HG03045 (cell line): ENCODE measurements around the gene FAM209A.
"Not testable (repeated sequence)": the region's sequence is repeated elsewhere in the genome, so short reads cannot be mapped to it uniquely, and the experiment has no call there.

Experiments
- ATAC-seq: cut with Tn5 transposase; IDR thresholded peaks from one replicate; pipeline ENCODE4 v1.9.1; 2021; ENCODE audit warnings: mild to moderate bottlenecking, moderate library complexity; ENCODE audit not compliant: unreplicated experiment

FAM209A gene, protein sequence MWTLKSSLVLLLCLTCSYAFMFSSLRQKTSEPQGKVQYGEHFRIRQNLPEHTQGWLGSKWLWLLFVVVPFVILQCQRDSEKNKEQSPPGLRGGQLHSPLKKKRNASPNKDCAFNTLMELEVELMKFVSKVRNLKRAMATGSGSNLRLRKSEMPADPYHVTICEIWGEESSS

DNA sequence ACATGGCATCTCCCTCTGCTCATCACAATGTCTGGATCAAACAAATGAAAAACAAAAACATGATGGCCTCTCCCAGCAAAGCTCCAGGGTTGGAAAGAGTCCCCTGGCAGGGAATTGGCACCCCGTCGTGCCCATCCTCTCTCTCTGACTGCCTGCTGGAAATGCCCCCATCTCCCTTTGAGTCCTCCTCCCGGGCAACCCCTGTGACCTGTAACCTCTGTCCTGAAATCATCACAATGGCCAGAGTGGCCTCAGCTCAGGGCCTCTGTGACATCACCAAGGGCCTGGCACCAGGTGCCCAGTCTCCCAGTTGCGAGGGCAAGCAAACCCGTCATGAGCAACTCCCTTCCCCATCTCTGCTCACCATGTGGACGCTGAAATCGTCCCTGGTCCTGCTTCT lies at the start of gene FAM209A:
Gene FAM209A (plus strand): TSS at position 301 of the 400 bp plus-strand sequence. CDS start 65 bp downstream, at position 366.
- ATAC-seq: not testable (repeated sequence)

DNA sequence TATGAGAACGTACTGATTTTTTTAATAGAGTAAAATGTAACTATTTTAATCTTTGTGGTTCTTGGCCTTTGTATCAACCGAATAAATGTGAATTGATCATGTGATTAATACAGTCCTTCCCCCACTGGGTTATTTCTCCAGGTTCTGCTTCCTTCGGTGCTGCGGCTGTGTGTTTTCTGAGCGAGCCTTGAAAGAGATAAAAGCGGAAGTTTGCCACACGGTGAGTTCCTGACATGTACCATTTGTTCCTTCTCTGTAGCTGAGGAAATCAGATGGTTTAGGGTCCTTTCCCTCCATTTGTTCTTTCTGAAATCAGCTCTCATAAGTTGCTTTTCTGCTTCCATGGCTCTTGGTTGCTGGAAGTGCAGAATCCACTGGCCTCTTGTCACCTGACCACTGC lies 40.6 kb upstream of the FAM209A start:
- no peak for ATAC-seq

GRCh38 chr20:56487216-56487615 lies 37.3 kb upstream of the FAM209A start:
- ATAC-seq: no peak

- no peak for ATAC-seq
Observed at GRCh38 chr20:56488566-56488965, 36.0 kb upstream of the FAM209A start.

- no peak for ATAC-seq
Observed at GRCh38 chr20:56501116-56501515, 23.4 kb upstream of the FAM209A start.

GRCh38 chr20:56503916-56504315 lies 20.6 kb upstream of the FAM209A start:
- ATAC-seq: no peak

DNA sequence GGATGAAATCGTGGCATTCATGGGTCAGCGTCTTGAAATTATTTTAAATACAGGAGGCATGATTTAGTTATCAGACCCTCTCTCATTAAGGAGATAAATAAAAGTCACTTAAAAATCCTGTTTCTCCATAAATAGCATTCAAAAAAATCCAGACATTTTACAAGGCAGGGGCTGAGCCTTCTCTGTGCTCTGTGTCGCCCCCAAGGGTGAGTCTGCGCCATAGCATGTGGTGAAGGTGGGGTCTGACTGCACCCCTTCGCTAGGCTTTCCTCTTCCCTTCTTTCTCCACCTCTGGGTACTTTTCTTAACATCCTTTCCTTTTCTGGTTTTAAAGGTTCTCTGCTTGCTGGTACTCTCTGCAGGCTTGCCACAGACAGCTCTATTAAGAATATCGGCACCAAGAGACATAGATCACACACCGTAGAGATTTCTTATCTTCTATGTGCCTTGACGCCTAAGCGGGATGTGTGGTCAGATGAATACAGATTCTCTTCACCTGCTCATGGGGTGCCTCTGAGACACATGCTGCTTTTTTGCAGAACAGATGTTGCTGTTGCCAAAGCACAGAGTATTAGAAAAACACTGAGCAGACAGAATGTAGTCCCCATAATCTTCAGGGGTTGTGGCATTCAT lies 20.1 kb upstream of the FAM209A start:
- no peak for ATAC-seq

GRCh38 chr20:56506103-56506502 lies 18.4 kb upstream of the FAM209A start:
- ATAC-seq: no peak

GRCh38 chr20:56511926-56512325 lies 12.6 kb upstream of the FAM209A start:
- ATAC-seq: no peak

DNA sequence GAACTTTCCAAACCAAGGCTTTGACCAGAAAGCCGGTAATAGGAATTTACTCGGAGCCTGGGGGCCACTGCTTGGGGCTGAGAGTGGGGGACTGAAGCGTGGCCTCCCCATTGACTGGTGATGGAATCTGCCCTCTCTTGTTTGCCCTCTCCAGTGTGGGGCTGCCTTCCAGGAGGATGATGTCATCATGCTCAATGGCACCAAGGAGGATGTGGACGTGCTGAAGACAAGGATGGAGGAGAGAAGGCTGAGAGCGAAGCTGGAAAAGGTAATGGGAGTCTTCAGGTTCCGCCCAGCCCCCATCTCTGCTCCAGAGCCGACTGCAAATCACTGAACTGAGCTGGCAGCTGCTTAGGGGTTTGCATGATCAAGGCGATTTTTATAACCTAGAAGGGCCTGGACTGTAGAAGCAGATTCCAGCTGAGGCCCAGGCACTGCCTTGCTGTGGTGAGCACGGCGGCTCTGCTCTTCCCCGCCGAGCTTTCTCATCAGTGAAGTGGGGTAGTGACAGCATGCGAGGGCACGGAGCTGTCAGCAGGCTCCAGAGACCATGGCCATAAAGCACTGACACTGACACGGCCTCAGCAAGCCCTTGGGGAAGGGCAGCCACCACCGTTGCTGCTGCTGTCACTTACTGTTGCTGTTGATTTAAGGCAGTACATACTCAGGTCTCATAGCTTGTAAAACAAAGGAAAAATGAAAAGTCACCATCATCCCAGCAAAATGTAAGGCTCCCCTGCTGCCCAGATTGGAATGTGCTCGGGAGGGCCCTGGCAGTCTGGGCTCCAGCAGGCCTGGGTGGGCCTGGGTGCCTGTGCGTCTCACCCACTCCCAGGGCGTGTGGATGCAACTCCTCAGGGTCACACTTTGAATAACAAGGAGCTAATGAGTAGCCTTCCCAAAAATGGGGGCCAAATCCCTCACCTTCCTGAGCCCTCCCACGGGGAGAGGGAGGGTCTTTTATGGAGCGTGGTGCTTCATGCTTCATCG lies 11.1 kb upstream of the FAM209A start:
- no peak for ATAC-seq

DNA sequence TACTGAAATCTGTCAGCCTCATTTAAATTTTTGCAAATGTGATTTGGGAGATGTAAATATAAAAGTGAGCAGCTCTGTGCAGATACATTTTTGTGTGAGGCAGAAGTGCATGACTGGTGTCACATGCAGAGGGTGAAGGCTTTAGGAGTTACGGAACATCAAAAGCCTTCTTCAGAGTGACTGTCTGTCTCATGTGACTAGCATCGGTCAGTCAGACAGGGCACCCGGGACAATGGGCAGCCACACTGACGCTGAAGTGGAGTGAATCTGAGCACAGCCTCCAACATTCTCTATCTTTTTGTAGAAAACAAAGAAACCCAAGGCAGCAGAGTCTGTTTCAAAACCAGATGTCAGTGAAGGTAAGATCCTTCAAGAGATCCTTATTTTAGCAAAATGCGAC lies 7.9 kb upstream of the FAM209A start:
- ATAC-seq: no peak

DNA sequence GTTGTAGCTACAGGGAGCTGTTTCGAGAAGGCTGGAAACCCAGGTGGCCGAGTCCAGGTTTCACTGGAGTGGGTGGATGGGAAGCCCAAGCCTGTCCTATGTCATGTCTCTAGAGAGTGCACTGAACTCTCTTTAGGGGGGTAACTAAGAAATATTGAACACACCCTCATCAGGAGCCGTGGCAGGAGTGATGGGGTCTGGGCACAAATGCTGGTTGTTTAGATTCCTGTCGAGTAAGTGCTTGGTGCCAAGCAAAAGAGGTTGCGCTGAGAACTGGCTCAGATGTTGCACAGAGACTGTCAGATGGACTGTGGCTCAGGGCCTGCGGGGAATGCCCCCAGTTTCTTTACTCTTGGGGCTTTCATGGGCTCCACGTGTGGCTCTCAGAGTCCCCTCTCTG lies 7.3 kb upstream of the FAM209A start:
- no peak for ATAC-seq

- no peak for ATAC-seq
Observed at GRCh38 chr20:56517641-56518040, 6.9 kb upstream of the FAM209A start.

DNA sequence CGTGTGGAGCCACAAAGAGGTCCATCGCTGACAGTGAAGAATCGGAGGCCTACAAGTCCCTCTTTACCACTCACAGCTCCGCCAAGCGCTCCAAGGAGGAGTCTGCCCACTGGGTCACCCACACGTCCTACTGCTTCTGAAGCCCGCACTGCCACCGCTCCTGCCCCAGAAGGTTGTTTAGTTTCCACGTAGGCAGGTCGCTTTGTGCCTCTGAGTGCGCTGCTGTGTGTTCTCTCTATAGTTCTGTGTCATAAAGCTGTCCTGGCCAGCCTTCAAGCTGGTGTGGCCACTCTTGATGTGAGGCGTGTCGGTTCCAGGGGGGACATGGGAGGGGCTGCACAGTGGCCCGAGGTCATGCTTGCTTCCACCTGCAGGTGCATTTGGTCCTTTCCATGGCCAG lies 6.4 kb upstream of the FAM209A start:
- ATAC-seq: no peak

DNA sequence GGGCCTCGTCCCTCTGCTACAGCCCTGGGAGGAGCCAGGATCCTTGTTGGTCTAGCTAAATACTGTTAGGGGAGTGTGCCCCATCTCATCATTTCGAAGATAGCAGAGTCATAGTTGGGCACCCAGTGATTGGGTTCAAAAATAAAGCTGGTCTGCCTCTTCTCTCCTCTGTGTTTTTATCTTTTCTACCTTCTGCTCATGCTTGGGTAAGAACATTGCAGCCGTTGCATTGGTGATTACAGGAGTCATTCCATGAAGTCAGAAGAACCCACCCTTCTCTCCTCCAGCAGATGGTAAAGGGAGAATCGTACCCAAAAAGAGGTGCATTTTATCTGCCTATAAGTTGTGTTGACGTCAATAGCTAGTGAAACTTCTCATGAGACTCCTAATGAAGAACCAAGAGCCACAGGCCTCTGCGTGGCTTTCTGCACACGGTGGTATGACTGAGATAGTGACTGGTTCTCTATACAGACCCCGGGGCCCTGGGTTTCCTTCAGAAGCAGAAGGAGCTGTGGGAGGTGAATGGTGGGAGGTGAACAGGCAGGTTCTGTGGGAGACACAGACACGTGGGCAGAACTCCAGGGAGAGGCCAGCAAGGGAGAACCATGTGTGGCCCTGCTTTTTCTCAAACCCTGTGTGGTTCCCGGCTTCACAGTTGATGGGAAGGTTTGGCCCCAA lies 5.7 kb upstream of the FAM209A start:
- no peak for ATAC-seq

- ATAC-seq: no peak
Observed at GRCh38 chr20:56519551-56519950, 5.0 kb upstream of the FAM209A start.

DNA sequence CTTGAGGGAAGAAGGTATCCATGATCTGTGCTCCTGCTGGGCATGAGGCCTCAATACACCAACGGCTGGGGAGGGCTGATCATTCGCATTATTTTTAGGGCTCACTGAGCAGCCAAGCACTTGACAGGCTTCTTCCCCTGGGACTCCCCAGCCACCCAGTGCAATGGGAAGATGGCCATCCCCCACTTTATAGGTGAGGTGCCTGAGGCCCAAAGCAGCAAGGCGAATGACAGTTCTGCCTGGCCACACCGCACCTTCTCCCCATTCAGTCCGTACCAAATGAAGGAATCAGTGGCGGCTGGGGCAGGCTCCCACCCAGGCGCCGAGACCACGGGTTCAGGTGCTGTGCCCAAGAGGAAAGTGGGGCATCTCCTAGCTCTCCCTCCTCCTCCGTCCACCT lies 4.4 kb upstream of the FAM209A start:
- ATAC-seq: no peak

DNA sequence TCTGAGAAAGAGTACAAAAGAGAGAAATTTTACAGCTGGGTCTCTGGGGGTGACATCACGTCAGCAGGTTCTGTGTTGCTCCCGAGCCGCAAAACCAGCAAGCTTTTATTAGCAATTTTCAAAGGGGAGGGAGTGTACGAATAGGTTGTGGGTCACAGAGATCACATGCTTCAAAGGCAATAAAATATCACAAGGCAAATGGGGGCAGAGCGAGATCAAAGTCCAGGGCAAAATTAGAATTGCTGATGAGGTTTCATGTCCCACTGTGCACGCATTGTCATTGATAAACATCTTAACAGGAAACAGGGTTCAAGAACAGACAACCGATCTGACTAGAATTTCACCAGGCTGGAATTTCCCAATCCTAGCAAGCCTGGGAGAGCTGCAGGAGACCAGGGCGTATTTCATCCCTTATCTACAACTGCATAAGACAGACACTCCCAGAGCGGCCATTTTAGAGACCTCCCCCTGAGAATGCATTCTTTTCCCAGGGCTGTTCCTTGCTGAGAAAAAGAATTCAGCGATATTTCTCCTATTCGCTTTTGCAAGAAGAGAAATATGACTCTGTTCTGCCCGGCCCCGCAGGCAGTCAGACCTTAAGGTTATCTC lies 3.7 kb upstream of the FAM209A start:
- ATAC-seq: not testable (repeated sequence)

DNA sequence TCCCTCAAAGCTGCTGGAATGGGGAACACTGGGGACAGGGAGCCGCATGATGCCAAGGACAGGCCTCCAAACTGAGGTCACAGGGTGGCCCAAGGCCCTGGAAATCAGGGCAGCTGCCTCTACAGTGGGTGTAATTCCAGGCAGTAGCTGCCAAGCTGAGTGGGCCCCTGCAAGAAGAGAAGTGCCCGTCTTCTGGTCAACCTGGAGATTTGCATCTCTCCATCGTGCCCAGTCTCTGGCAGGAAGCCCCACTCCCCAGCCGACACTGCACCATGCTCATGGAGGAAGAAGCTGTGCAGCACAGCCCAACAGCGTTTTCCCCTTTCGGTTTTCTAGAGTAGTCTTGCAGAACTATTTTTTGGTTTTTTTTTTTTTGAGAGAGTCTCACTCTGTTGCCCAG lies 2.2 kb upstream of the FAM209A start:
- ATAC-seq: no peak

DNA sequence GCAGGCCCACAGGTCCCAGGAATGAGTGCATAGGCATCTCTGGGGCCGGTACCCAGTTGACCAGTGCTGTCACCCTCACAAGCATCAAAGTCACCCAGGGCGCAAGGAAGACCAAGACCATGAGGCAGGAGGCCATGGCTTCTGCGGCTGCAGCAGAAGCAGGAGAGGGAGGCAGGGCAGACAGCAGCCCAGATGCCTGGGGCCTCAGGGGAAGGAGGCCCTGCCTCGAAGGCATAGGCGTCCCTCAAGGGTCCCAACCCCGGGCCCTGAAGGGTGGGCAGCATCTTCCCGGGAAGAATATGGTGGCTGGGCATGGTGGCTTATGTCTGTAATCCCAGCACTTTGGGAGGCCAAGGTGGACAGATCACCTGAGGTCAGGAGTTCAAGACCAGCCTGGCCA lies 3.0 kb downstream of the FAM209A start:
- ATAC-seq: no peak

GRCh38 chr20:56532946-56533345 lies 8.4 kb downstream of the FAM209A start, which contains the start of gene FAM209B:
TSS of gene FAM209B (plus strand) at chr20:56533246. CDS start at chr20:56533342, 96 bp downstream.
- not testable (repeated sequence) for ATAC-seq
